CD14-positive monocyte (primary cell): Measurements from ENCODE around the gene DNAJB8. TPM values are rescaled to one million over a fixed set of nuclear protein-coding genes. Genes with fewer than 3 reads are reported as not detected.

ENCODE experiments used
- DNase-seq, 3 donors: peaks; one replicate each; pipeline ENCODE4 v3.0.0-alpha.2; 2011 to 2022
- H2AFZ ChIP-seq: 2 replicates; pipeline ENCODE4 v1.6.0; 2012; ENCODE audit warnings: mild to moderate bottlenecking, low read depth, low read length, inconsistent platforms; ENCODE audit not compliant: insufficient read depth, poor library complexity, severe bottlenecking
- H3K27ac ChIP-seq, 2 donors: 1 replicate in 1 of 2; 2 replicates in 1 of 2; pipeline ENCODE4 v1.5.1; 2012 to 2013; ENCODE audit warnings: low read length in 2 of 2, control low read depth in 1 of 2, inconsistent platforms in 1 of 2, low read depth in 1 of 2, mild to moderate bottlenecking in 1 of 2
- H3K27me3 ChIP-seq, 2 donors: one replicate each; pipeline versions ENCODE4 v1.6.0 to v1.6.1; 2011 to 2013; ENCODE audit warnings: low read length in 2 of 2; ENCODE audit not compliant: control insufficient read depth in 2 of 2, insufficient read depth in 2 of 2
- H3K36me3 ChIP-seq, 2 donors: replicated peaks in 1 of 2; 1 replicate in 1 of 2; 2 replicates in 1 of 2; pipeline versions ENCODE4 v1.5.1 to v1.6.1; 2012 to 2013; ENCODE audit warnings: low read length in 2 of 2, control low read depth in 1 of 2, inconsistent platforms in 1 of 2, mild to moderate bottlenecking in 1 of 2; ENCODE audit not compliant: insufficient read depth in 2 of 2, control insufficient read depth in 1 of 2
- H3K4me1 ChIP-seq, 2 donors: 1 replicate in 1 of 2; 2 replicates in 1 of 2; pipeline versions ENCODE4 v1.5.1 to v1.6.1; 2012 to 2013; ENCODE audit warnings: low read length in 2 of 2, control low read depth in 1 of 2, inconsistent platforms in 1 of 2, mild to moderate bottlenecking in 1 of 2, moderate library complexity in 1 of 2; ENCODE audit not compliant: insufficient read depth in 2 of 2, control insufficient read depth in 1 of 2
- H3K4me2 ChIP-seq: replicated peaks from 2 replicates; pipeline ENCODE3; 2012; ENCODE audit warnings: low read length, moderate library complexity, mild to moderate bottlenecking; ENCODE audit not compliant: poor library complexity, severe bottlenecking; ENCODE audit errors: extremely low read depth
- H3K4me3 ChIP-seq, 3 experiments: fragments of 200-600 bp in 1 of 3; sonication (generic) in 1 of 3; replicated peaks in 1 of 3; 1 replicate in 2 of 3; 2 replicates in 1 of 3; pipeline ENCODE4 v1.5.1; 2011 to 2013; ENCODE audit warnings: low read length in 3 of 3, mild to moderate bottlenecking in 3 of 3, control low read depth in 2 of 3, low read depth in 2 of 3, inconsistent platforms in 1 of 3, moderate library complexity in 1 of 3
- H3K79me2 ChIP-seq: 2 replicates; pipeline ENCODE4 v1.6.0; 2012; ENCODE audit warnings: mild to moderate bottlenecking, control low read depth, inconsistent platforms, low read length, moderate library complexity; ENCODE audit not compliant: insufficient read depth
- H3K9ac ChIP-seq: 2 replicates; pipeline ENCODE4 v1.6.0; 2017; ENCODE audit warnings: low read length, mild to moderate bottlenecking; ENCODE audit not compliant: insufficient read depth, poor library complexity, severe bottlenecking
- H3K9me3 ChIP-seq, 2 donors: replicated peaks in 1 of 2; 1 replicate in 1 of 2; 2 replicates in 1 of 2; pipeline versions ENCODE4 v1.5.1 to v1.6.1; 2012 to 2013; ENCODE audit warnings: low read length in 2 of 2, control low read depth in 1 of 2; ENCODE audit not compliant: control insufficient read depth in 1 of 2, insufficient read depth in 1 of 2
- H4K20me1 ChIP-seq: 2 replicates; pipeline ENCODE4 v1.6.0; 2012; ENCODE audit warnings: mild to moderate bottlenecking, low read length, control low read depth, moderate library complexity; ENCODE audit not compliant: insufficient read depth
- H3K27ac Mint-ChIP-seq, 7 donors: one replicate each; pipeline ENCODE4 v1.8.0; 2020; ENCODE audit warnings: mild to moderate bottlenecking in 7 of 7, mixed read lengths in 7 of 7, moderate library complexity in 6 of 7, inconsistent platforms in 2 of 7
- H3K27me3 Mint-ChIP-seq, 3 donors: one replicate each; pipeline ENCODE4 v1.8.0; 2021 to 2022; ENCODE audit warnings: low read depth in 3 of 3, mild to moderate bottlenecking in 3 of 3, mixed read lengths in 3 of 3, moderate library complexity in 3 of 3, inconsistent platforms in 1 of 3
- H3K36me3 Mint-ChIP-seq, 2 donors: one replicate each; pipeline ENCODE4 v1.8.0; 2020; ENCODE audit warnings: mixed read lengths in 2 of 2, inconsistent platforms in 1 of 2, mild to moderate bottlenecking in 1 of 2
- H3K4me1 Mint-ChIP-seq: one replicate; pipeline ENCODE4 v1.8.0; 2020; ENCODE audit warnings: mild to moderate bottlenecking, mixed read lengths
- H3K4me3 Mint-ChIP-seq, 2 donors: one replicate each; pipeline ENCODE4 v1.8.0; 2020; ENCODE audit warnings: mild to moderate bottlenecking in 2 of 2, mixed read lengths in 2 of 2, moderate library complexity in 1 of 2
- H3K9me3 Mint-ChIP-seq, 7 donors: one replicate each; pipeline ENCODE4 v1.8.0; 2020 to 2022; ENCODE audit warnings: mixed read lengths in 7 of 7, mild to moderate bottlenecking in 6 of 7, moderate library complexity in 6 of 7, inconsistent platforms in 2 of 7
- WGBS: methylation state at CpG from one replicate; pipeline ENCODE4 v1.1.5; 2013; ENCODE audit warnings: missing lambda C conversion rate; ENCODE audit not compliant: insufficient coverage; 5-methylcytosine and 5-hydroxymethylcytosine counted together
- intact Hi-C, 2 donors: fragments of 100-400 bp; cut with micrococcal nuclease; formaldehyde crosslinking; loops; one replicate each; pipeline versions ENCODE4 v1.15.0 to v1.15.1; 2023
- polyA plus RNA-seq, 3 donors: library from polyadenylated mRNA; depleted of rRNA in 1 of 3; unstranded in 2 of 3; stranded (reverse) in 1 of 3; fragments of 300-500 nt in 2 of 3; fragments of >200 nt in 1 of 3; fragmentation: Illumina TruSeq in 2 of 3; gene quantifications; 1 replicate in 2 of 3; 2 replicates in 1 of 3; pipeline ENCODE4 v1.2.3, GENCODE V29; 2012 to 2021
- TF ChIP-seq, protein P1 (sequence below): fragments of 200-600 bp; IDR thresholded peaks from one replicate; pipeline ENCODE4 v1.8.0; 2022; ENCODE audit warnings: antibody characterized with exemption, mild to moderate bottlenecking

DNAJB8 gene
- polyA plus RNA-seq, 3 donors: not detected

GRCh38 chr3:128496602-128497304 lies 30.1 kb upstream of the DNAJB8 start:
- H4K20me1 ChIP-seq: no peaks in the 10 kb centered on the region
- no peaks in the 10 kb centered on the region for H3K79me2 ChIP-seq
- H3K4me1 ChIP-seq: peaks cover 11 to 26% of the 10 kb centered on the region in 2 donors
- DNase-seq: no peak
- no peak overlapping the region for H3K27ac ChIP-seq
- H3K9ac ChIP-seq: no peak overlapping the region
- peaks cover 0 to 22% (median 2%) of the 10 kb centered on the region in 7 donors for H3K9me3 Mint-ChIP-seq
- peaks cover 20% of the 10 kb centered on the region for H3K4me1 Mint-ChIP-seq
- H3K36me3 ChIP-seq: no peaks in the 10 kb centered on the region
- H3K4me3 ChIP-seq: peak overlapping the region in 1 of 3 experiments; percentile 70
- TF ChIP-seq, protein P1, sequence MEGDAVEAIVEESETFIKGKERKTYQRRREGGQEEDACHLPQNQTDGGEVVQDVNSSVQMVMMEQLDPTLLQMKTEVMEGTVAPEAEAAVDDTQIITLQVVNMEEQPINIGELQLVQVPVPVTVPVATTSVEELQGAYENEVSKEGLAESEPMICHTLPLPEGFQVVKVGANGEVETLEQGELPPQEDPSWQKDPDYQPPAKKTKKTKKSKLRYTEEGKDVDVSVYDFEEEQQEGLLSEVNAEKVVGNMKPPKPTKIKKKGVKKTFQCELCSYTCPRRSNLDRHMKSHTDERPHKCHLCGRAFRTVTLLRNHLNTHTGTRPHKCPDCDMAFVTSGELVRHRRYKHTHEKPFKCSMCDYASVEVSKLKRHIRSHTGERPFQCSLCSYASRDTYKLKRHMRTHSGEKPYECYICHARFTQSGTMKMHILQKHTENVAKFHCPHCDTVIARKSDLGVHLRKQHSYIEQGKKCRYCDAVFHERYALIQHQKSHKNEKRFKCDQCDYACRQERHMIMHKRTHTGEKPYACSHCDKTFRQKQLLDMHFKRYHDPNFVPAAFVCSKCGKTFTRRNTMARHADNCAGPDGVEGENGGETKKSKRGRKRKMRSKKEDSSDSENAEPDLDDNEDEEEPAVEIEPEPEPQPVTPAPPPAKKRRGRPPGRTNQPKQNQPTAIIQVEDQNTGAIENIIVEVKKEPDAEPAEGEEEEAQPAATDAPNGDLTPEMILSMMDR: no peak
- intact Hi-C loops: loop anchor here (5.0 to 10.0 kb wide), 2 partner anchors 111 to 402 kb away; no protein-coding TSS in a partner anchor
- H3K27me3 ChIP-seq: peaks cover 25 to 66% of the 10 kb centered on the region in 2 donors
- no peak overlapping the region for H2AFZ ChIP-seq
- H3K4me3 Mint-ChIP-seq: peak overlapping the region; percentile 77 to 90
- H3K36me3 Mint-ChIP-seq: peaks cover 0 to 8% of the 10 kb centered on the region in 2 donors
- no peak overlapping the region for H3K27ac Mint-ChIP-seq
- peak overlapping the region; percentile 79 for H3K4me2 ChIP-seq
- H3K9me3 ChIP-seq: peaks cover 0 to 20% of the 10 kb centered on the region in 2 donors
- H3K27me3 Mint-ChIP-seq: peaks cover 54 to 73% (median 68%) of the 10 kb centered on the region in 3 donors
- WGBS: 85% methylated on average over 45 of the region's 45 CpGs

GRCh38 chr3:128496019-128496601 lies 29.4 kb upstream of the DNAJB8 start:
- H3K36me3 ChIP-seq: no peaks in the 10 kb centered on the region
- no peak overlapping the region for H3K4me3 ChIP-seq
- 89% methylated on average over 32 of the region's 32 CpGs for WGBS
- peaks cover 32 to 72% of the 10 kb centered on the region in 2 donors for H3K27me3 ChIP-seq
- peaks cover 14 to 28% of the 10 kb centered on the region in 2 donors for H3K4me1 ChIP-seq
- H3K9me3 ChIP-seq: peaks cover 0 to 26% of the 10 kb centered on the region in 2 donors
- Mint-ChIP-seq H3K27ac (no peak overlapping the region), H3K4me3 (peak overlapping the region in 1 of 2 donors; percentile 65), H3K36me3 (peaks cover 0 to 8% of the 10 kb centered on the region in 2 donors), H3K9me3 (peaks cover 0 to 23% (median 2%) of the 10 kb centered on the region in 7 donors), H3K27me3 (peaks cover 60 to 79% (median 75%) of the 10 kb centered on the region in 3 donors), H3K4me1 (peaks cover 23% of the 10 kb centered on the region)
- H3K27ac ChIP-seq: no peak overlapping the region
- H3K4me2 ChIP-seq: no peak overlapping the region
- TF ChIP-seq, protein P1: no peak
- no peak overlapping the region for H3K9ac ChIP-seq
- no peaks in the 10 kb centered on the region for H3K79me2 ChIP-seq
- no peak for DNase-seq
- no peaks in the 10 kb centered on the region for H4K20me1 ChIP-seq
- H2AFZ ChIP-seq: no peak overlapping the region
- intact Hi-C loops: loop anchor here (5.0 to 10.0 kb wide), 2 partner anchors 111 to 401 kb away; no protein-coding TSS in a partner anchor
